Measurements from ENCODE around the gene ZNF555. TPM values are rescaled to one million over a fixed set of nuclear protein-coding genes. Genes with fewer than 3 reads are reported as not detected.

The ZNF555 gene
- total and polyA plus RNA-seq, 9 of the 15 experiments (the other 6 are each of a cell fraction or from before 2014, with no cell fraction given): 2.0 to 6.7 (median 5.4) TPM

DNA sequence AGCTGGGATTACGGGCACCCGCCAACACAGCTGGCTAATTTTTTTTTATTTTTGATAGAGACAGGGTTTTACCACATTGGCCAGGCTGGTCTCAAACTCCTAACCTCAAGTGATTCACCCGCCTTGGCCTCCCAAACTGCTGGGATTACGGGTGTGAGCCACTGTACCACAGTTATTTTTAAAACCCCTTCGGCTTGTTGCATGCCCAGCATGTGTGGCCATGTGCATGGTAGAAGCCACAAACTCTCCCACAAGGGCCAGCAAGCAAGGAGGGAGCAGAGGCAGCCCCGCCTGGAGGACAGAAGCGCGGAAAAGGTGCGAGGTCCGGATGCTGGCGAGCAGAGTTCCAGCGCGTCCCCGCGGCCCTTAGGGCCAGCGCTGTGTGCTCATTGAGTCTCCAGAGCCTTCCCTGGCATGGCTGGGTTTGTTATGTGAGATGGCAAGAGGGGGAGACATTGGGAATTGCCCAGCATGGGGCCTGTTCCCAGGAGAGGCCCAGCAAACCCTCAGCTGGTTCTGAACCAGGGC lies 43.1 kb upstream of the ZNF555 start (continued):
- TF ChIP-seq, protein P1, sequence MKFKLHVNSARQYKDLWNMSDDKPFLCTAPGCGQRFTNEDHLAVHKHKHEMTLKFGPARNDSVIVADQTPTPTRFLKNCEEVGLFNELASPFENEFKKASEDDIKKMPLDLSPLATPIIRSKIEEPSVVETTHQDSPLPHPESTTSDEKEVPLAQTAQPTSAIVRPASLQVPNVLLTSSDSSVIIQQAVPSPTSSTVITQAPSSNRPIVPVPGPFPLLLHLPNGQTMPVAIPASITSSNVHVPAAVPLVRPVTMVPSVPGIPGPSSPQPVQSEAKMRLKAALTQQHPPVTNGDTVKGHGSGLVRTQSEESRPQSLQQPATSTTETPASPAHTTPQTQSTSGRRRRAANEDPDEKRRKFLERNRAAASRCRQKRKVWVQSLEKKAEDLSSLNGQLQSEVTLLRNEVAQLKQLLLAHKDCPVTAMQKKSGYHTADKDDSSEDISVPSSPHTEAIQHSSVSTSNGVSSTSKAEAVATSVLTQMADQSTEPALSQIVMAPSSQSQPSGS (CRISPR knock-in tag; IDR thresholded peaks at IDR 0.05): no peak
- 0 out of 2 replicates have a peak, but pooled peaks have one; percentile 24 for TF ChIP-seq POLR2G (IDR thresholded peaks at IDR 0.05; ENCODE audit: low read depth, low read length)

DNA sequence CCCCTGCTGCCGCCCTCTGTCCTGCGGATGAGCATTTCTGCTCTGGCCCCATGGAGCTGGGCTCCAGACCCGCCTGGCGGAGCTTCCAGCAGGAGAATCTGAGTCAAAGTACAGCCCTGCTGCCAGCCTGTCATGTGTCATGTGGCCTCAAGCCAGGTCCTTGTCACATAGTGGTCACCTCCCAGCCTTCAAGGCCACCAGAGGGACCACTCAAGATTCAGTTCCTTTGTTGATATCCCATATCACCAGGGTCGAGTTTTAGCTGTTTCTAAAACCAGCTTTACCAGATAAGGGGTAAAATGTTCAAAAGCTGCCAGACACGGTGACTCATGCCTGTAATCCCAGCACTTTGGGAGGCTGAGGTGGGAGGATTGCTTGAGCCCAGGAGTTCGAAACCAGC lies 42.5 kb upstream of the ZNF555 start:
- Histone ChIP-seq H2AFZ (ENCODE audit: low read depth, low read length) (no peak overlapping the region), H4K20me1 (replicated peaks; ENCODE audit: control insufficient read depth, insufficient read depth, low read length) (no peaks in the 10 kb centered on the region), H3K79me2 (ENCODE audit: control insufficient read depth, insufficient read depth, low read length) (no peaks in the 10 kb centered on the region), H3K9ac (ENCODE audit: insufficient read depth in 1 of 2, low read depth in 2 of 2, low read length in 2 of 2) (no peak overlapping the region), H3K36me3 (ENCODE audit: control insufficient read depth, insufficient read depth, low read length) (peaks cover 92% of the 10 kb centered on the region; the same call in 2 of the 3 replicates), H3K4me2 (ENCODE audit: insufficient read depth, low read length) (no peak overlapping the region), H3K27ac (ENCODE audit: extremely low read depth, low read depth, low read length) (no peak overlapping the region), H3K4me3 (no peak overlapping the region), H3K9me1 (ENCODE audit: control insufficient read depth, insufficient read depth, low read length) (peaks cover 3% of the 10 kb centered on the region), H3K27me3 (ENCODE audit: control insufficient read depth in 2 of 2, insufficient read depth in 2 of 2, low read length in 2 of 2) (no peaks in the 10 kb centered on the region), H3K4me1 (replicated peaks in 1 of 2; ENCODE audit: control insufficient read depth in 2 of 2, insufficient read depth in 2 of 2, low read length in 2 of 2) (peaks cover 0 to 19% of the 10 kb centered on the region in 2 experiments; a peak in 2 of 5 replicates), H3K9me3 (replicated peaks; ENCODE audit: control insufficient read depth, insufficient read depth, low read depth, low read length) (no peaks in the 10 kb centered on the region)
- TF ChIP-seq SAFB (IDR thresholded peaks at IDR 0.05; ENCODE audit: borderline replicate concordance, low read depth, low read length) (no peak), FOSL1 (tag; conservative IDR thresholded peaks at IDR 0.05) (peak; percentile 72), NFIC (IDR thresholded peaks at IDR 0.05) (peak; percentile 44; the same call in 1 of the 2 replicates), TCF3 (CRISPR knock-in tag; IDR thresholded peaks at IDR 0.05) (peak; percentile 31; the same call in 1 of the 2 replicates), EGR1 (conservative IDR thresholded peaks at IDR 0.05) (no peak), JUND (IDR thresholded peaks at IDR 0.05; ENCODE audit: borderline replicate concordance, low read depth, low read length) (0 out of 2 replicates have a peak, but pooled peaks have one; percentile 34), JUND (tag; IDR thresholded peaks at IDR 0.05; ENCODE audit: borderline replicate concordance, low read depth, low read length) (no peak), CBFA2T3 (IDR thresholded peaks at IDR 0.05) (peak; percentile 64), XRCC4 (IDR thresholded peaks at IDR 0.05; ENCODE audit: extremely low read depth, insufficient read depth, insufficient read length) (no peak), NRF1 (conservative IDR thresholded peaks at IDR 0.05 in 1 of 2, IDR thresholded peaks at IDR 0.05 in 1 of 2) (no peak), CBFA2T2 (conservative IDR thresholded peaks at IDR 0.05) (0 out of 2 replicates have a peak, but pooled peaks have one; percentile 36), ZFP30 (CRISPR knock-in tag; IDR thresholded peaks at IDR 0.05; ENCODE audit: borderline replicate concordance) (no peak)
- TF ChIP-seq, protein P2, sequence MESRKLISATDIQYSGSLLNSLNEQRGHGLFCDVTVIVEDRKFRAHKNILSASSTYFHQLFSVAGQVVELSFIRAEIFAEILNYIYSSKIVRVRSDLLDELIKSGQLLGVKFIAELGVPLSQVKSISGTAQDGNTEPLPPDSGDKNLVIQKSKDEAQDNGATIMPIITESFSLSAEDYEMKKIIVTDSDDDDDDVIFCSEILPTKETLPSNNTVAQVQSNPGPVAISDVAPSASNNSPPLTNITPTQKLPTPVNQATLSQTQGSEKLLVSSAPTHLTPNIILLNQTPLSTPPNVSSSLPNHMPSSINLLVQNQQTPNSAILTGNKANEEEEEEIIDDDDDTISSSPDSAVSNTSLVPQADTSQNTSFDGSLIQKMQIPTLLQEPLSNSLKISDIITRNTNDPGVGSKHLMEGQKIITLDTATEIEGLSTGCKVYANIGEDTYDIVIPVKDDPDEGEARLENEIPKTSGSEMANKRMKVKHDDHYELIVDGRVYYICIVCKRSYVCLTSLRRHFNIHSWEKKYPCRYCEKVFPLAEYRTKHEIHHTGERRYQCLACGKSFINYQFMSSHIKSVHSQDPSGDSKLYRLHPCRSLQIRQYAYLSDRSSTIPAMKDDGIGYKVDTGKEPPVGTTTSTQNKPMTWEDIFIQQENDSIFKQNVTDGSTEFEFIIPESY (CRISPR knock-in tag; IDR thresholded peaks at IDR 0.05): peak; percentile 86
- TF ChIP-seq, protein P3, sequence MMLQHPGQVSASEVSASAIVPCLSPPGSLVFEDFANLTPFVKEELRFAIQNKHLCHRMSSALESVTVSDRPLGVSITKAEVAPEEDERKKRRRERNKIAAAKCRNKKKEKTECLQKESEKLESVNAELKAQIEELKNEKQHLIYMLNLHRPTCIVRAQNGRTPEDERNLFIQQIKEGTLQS (IDR thresholded peaks at IDR 0.05): peak; percentile 57
- TF ChIP-seq, protein P3 (CRISPR knock-in tag; conservative IDR thresholded peaks at IDR 0.05): no peak
- BruUV-seq (replicated peaks): no TSS peak
- 70% methylated on average over 7 of the region's 7 CpGs for WGBS (ENCODE audit: insufficient coverage, low coverage, missing lambda C conversion rate)
- in situ Hi-C loops (cut with MboI) (no loop called here), intact Hi-C loops (cut with micrococcal nuclease) (no loop called here)
- CTCF ChIA-PET (ENCODE audit: low intra/inter-chr PET ratio): no interaction called here
- POLR2A ChIA-PET: interaction anchor here (1.6 to 2.3 kb wide), 2 partner anchors 10 to 12 kb away, joined by 3 to 12 read pairs; no protein-coding TSS in a partner anchor
- FAIRE-seq (peak; percentile 58), DNase-seq (ENCODE audit: extremely low read depth in 1 of 4, low spot score in 3 of 4) (peak in 1 of 4 experiments; percentile 39), ATAC-seq (no peak)

All from K562 (cell line).